ENCODE results near the gene LTB4R2.

DNA sequence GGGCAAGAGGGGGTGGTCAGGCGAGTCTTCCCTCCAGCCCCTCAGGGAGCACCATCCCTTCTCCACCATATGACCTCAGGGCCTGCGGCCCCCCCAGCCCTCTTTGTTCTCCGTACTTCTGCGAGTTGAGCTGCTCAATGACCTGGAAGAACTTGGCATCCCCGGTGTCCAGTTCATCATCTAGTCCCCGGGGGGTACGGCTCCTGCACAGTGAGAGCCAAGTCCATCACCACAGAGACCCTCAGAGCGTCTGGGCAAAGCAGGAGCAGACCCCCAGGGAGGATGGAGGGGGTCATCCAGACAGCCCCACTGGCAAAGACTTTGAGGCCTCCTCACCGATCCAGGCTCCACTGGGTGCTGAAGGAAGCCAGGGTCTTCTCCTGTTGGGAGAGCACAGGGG lies 16.0 kb downstream of the LTB4R2 start:
- TF ChIP-seq, protein P1, sequence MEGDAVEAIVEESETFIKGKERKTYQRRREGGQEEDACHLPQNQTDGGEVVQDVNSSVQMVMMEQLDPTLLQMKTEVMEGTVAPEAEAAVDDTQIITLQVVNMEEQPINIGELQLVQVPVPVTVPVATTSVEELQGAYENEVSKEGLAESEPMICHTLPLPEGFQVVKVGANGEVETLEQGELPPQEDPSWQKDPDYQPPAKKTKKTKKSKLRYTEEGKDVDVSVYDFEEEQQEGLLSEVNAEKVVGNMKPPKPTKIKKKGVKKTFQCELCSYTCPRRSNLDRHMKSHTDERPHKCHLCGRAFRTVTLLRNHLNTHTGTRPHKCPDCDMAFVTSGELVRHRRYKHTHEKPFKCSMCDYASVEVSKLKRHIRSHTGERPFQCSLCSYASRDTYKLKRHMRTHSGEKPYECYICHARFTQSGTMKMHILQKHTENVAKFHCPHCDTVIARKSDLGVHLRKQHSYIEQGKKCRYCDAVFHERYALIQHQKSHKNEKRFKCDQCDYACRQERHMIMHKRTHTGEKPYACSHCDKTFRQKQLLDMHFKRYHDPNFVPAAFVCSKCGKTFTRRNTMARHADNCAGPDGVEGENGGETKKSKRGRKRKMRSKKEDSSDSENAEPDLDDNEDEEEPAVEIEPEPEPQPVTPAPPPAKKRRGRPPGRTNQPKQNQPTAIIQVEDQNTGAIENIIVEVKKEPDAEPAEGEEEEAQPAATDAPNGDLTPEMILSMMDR (IDR thresholded peaks at IDR 0.05) = no peak
- no peak for TF ChIP-seq POLR2A (IDR thresholded peaks at IDR 0.05)
